GM18507 (cell line): ENCODE measurements around the gene CPOX.
"Not testable (repeated sequence)": the region's sequence is repeated elsewhere in the genome, so short reads cannot be mapped to it uniquely, and the experiment has no call there.

Experiments used
- DNase-seq: peaks from one replicate; pipeline ENCODE4 v3.0.0; 2011; ENCODE audit warnings: low read depth; ENCODE audit not compliant: insufficient read length; ENCODE audit errors: extremely low spot score
- FAIRE-seq: peaks from 2 replicates; lab custom pipeline; 2011; peaks lifted over from hg19 to GRCh38; lab: Jason Lieb, UNC

CPOX gene

DNA sequence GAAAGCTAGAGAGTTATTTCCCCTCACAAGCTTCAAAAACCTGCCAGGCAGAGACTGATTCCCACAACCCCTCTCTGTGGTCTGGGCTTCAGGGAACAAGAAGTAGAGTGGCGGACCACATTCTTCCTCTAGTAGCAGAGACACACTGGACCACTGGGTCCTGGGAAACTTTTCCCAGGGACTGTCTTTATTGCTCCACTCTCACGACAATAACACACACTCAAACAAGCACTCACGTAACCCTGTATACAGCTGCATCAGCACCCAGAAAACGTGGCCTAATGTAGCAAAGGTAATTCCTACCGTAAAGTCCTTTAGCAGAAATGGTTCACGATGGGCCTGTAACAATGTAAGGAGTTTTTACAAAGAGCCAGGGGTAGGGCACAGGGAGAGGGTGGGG is 27.6 kb downstream of the CPOX start:
- no peak for DNase-seq

DNA sequence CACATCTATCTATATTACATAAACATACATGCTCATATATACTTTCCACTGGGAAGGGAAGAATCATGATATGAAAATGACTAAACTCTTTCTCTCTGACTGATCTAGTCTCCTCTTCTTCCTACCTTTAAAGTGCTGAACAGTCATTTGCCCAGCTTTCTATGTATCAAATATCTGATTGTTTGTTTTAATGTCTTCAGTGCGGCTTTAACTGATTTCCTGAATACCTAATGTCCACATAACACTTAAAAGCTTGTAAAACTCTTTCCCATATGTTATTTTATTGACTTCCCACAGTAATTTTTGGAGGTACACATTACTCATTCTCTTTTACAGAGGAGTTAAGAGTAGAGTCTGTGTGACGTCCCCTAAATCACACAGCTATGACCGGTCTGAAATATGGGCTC is 28.2 kb downstream of the CPOX start:
- FAIRE-seq (no peak), DNase-seq (no peak)

More for the DNA sequence above, 27.6 kb downstream of the CPOX start:
- peak; percentile 80 for FAIRE-seq

DNA sequence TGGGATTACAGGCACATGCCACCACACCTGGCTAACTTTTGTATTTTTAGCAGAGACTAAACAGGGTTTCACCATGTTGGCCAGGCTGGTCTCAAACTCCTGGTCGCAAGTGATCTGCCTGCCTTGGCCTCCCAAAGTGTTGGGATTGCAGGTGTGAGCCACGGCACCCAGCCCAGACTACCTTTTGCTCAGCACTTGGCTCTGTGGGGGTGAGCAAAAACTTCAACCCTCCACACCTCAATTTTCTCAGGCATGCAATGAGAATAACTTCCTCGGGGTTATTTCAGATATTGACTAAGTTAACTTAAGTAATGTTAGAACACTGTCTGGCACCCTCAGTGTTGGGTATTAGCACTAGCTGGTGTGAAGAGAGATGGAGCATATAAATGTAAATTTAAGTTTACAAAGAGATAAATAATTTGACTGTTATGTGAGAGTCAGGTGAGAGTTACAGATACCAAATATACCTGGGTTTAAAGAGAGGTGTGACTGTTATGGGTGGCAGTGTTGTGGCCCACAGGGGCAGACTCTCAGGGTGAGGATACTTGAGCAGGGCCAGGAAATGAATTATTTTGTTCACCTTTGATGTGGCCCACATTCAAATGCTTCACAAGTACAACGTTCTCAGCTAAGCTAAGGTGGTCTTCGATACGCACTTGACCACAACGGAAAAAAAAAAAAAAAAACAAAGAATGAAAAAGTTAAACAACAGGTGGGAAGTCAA is 29.0 kb downstream of the CPOX start:
- FAIRE-seq (no peak), DNase-seq (no peak)

DNA sequence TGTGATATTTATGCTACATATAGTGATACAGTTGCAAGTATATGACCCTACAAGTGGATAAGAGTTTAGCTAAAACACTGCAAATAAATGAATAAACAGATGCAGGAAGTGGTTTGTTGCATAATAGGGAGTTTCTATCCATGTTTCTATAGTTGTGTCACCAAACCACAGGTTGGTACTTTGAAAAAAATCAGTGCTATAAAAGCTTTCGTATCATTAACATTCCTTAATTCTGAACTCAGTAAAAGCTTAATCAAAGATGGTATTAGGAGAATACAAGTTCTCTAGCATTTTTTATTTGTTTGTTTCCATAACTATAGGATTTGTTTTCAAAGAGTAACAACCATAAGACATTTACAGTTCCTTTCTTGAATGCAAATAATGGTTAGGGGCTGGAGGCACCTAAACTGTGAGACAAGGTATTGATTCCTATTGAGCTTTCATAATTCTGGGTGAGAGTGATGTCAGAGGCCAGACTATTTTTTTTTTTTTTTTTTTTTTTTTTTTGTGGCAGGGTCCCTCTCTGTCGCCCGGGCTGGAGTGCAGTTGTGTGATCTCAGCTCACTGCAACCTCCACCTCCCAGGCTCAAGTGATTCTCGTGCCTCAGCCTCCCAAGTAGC is 29.6 kb downstream of the CPOX start:
- DNase-seq (no peak), FAIRE-seq (peak; percentile 94)

DNA sequence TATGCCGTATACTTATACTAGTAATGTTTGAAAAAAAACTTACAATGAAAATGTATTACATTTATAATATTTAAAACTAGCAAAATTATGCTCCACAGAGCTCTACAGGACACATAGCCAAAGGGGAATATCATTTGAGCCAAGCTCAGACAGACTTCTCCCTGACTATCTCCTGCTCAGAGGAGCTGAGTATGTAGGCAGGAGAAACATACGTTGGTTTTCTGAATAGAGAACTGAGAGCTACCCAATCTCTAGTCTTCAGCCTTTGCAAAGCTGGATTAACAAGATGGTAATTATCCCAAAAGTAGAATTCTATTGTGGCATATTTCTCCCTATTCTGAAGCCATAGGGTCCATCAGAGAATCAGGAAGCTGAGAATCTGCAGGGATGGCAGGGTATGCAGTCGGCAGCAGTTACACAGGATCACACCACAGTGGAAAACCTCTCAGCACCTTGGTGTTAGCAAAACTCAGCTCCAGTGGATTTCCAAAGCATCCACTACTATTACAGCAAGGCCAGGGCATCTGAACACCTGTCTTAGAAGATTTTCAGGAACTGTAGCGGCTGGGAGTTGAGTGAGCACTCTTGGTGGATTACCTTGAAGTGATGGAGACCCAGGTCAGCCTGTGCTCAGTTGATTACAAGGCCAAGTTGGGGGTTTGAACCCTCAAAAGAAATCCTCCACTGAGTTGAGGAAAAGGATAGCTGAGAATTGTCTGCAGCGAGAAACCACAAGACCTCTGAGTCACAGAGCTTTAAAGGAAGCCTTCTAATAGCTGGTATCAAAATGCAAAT is 31.5 kb downstream of the CPOX start:
- DNase-seq: no peak
- peak; percentile 90 for FAIRE-seq

DNA sequence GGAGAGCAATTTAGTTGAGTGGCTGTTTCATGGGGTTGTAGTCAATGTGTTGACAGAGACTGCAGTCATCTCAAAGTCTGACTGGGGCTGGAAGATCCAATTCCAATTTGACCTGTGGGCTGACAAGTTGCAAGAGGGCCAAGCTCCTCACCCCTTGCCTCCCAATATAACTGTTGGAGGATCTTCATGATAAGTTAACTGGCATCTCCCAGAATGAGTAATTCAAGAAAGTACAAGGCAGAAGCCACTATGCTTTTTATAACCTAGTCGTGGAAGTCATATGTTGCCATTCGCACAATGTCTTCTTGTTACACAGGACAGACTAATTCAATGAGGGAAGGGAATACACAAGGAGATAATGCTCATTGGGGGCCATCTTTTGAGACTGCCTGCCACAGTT is 32.5 kb downstream of the CPOX start:
- FAIRE-seq: peak; percentile 71
- DNase-seq: no peak

DNA sequence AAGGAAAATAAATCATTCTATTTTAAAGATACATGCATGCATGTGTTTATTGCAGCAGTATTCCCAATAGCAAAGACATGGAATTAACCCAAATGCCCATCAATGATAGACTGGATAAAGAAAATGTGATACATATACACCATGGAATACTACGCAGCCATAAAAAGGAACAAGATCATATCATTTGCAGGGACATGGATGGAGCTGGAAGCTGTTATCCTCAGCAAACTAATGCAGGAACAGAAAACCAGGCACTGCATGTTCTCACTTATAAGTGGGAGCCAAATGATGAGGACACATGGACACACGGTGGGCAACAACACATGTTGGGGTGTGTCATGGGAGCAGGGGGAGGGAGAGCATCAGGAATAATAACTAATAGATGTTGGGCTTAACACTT is 33.6 kb downstream of the CPOX start:
- FAIRE-seq: peak; percentile 78
- DNase-seq: not testable (repeated sequence)

DNA sequence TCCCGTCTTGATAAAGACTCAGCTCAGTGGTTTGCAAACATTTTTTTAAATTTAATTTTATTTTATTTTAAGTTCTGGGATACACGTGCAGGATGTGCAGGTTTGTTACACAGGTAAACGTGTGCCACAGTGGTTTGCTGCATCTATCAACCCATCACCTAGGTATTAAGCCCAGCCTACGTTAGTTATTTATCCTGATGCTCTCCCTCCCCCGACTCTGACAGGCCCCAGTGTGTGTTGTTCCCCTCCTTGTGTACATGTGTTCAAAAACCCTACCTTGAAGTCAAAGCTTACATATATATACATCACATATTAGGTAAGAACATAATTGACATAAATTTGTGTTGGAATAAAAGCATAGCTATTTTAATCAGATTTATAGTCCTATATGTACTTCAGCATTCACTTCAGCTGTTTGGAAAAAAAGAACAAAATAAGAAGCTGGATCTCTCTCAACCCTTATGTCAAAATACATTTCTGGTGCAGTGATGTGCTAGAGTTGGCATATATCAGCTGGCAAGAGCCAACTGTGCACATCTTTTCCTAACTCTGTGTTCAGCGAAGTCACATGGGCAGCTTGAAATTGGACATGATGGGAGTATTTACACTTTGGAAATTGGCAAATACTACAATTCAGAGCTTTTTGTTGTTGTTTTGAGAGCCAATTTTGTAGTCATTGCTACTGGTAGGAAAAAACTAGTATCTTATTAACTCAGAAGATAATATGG is 35.1 kb downstream of the CPOX start:
- DNase-seq: no peak
- FAIRE-seq: no peak

DNA sequence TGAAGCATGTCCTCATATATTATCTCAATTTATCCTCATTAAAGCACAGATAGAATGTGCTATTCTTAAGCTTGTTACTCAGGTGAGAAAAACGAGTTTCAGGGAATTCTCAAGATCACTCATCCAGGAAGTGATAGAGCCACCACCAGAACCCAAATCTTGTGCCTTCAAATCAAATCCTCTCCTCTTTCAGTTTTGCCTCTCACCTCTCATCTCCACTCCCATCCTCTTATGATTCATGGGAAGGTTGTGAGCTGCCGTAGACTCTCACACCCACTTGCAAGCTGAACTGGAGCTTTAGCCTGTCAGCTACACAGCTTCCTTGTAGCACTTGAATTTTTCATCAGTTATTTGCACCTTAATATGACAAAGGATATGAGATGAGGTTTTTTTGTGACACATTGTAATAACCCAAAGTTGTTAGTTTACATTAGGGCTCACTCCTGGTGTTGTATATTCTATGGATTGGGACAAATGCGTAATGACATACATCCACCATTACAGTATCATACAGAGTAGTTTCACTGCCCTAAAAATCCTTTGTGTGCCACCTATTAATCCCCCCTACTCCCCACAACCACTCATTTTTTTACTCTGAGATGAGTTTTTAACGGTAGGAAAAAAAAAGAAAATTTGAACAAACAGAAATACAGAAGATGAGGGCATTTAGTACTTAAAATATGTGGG is 35.9 kb downstream of the CPOX start:
- no peak for FAIRE-seq
- DNase-seq: no peak

DNA sequence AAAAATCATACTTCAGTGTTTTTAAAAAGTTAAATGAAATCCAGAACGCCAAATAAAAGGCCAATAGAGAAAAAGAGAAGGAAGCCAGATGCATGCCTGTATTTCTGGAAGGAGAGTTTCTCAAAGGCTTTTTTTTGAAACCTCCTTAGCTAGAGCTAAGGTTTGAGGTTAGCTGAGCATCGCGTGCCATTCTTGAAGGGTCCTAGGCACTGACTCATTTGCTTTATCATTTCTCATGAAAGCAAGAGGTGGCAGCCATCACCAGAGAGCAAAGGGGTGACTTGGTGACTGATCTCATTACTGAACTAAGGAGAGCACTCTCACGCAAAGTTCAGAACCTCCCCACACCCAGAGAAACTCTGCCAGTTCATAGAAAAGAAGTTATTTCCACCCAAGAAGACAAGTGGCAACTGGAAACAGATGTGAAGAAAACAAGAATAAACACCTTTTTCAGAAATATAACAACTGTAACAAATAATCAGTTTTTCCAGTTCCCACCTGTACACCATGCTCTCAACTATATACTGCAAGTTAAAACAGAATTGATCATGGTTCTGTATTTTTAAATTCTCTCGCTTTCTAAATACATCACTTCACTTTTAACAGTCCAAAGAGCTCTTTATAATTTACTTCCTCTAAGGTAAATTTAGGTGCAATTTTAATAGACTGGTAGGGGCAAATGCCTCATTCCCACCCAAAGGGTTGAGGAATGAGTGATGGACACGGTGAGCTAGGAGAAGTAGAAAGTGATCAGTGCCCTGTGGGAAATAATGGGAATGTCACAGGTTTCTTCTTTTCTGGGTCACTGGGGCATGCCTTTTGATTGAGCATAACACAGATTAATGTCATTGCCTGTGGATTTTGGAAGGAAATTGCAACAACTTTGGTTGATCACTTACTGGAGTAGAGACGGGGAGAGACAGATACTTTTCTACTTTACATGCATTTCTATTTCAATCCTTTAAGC is 37.0 kb downstream of the CPOX start:
- FAIRE-seq: peak; percentile 99
- no peak for DNase-seq

DNA sequence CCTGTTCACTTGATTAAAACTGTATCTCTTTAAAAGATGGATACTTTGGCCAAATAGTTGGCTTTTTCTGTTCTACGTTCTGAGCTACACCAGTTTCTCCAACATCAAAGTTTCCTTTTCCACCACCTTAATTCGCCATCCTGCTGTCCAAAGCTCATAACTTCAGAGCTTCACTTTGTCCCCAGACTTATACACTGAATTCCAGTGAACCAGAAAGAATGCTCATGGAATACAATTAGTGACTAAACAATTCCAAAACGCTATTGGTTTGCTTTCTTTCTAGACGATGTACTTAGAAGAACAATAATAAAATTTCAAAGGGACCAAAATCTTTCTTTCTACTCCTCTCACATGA is 38.4 kb downstream of the CPOX start:
- DNase-seq (no peak), FAIRE-seq (no peak)

DNA sequence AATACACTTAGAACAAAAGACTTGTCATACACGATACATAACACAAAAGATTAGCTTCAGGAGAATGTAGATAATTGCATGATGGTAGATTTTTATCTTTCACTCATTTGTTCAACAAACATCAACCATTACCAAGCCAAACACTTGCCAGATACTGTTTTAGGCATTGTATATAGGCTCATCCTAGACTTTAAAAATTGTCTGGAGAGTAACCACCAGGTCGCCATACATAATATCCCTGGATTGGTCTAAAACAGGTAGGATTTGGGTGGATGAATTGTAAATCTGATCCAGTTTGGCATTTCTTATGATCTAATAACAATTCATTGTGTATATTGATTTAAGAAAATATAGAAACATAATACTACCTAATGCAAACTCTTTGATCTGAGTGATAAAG is 38.8 kb downstream of the CPOX start:
- DNase-seq (no peak), FAIRE-seq (no peak)

DNA sequence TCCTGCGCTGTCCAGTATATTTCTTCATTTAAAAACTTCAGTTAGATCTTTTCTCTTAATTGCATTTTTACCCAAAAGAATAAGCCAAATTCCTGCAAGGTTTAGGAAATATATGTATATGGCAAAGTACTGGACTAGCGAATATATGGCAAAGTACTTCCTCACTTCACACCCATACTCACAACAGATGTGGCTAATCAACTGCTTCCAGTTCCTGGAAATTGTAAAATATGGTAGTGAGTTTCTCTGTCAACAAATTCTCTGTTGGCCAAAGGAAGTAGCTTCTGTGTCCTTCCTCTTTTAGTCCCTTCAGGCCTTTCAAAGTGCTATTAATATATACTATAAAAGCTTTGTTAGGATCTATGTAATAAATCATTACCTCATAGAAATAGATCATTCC is 39.7 kb downstream of the CPOX start:
- FAIRE-seq (no peak), DNase-seq (no peak)

DNA sequence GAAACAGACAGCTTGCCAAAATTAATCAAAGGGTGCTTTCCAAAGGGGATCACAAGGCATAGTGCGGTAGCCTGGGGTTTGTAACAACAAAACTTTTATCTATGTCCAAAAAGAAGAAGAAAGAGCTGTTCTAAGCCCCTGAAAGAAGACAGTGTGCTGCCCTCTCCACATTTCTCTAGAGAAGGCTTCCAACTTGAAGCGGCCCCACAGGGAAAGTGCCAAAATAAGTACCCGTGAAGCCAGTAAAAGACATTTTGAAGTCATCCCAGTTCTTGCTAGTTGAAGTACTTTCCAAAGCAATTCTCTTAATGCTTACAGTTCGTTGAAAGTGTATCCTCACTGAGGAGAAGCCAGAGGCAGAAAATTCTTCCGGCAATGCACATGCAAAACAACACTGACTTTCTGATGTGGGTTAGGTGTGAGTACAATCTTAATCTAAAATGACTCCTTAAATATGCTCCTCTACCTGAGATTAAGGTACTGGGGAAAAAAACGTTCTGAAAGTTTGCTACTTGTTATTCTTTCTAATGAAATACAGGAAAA is 40.3 kb downstream of the CPOX start:
- FAIRE-seq (no peak), DNase-seq (no peak)

DNA sequence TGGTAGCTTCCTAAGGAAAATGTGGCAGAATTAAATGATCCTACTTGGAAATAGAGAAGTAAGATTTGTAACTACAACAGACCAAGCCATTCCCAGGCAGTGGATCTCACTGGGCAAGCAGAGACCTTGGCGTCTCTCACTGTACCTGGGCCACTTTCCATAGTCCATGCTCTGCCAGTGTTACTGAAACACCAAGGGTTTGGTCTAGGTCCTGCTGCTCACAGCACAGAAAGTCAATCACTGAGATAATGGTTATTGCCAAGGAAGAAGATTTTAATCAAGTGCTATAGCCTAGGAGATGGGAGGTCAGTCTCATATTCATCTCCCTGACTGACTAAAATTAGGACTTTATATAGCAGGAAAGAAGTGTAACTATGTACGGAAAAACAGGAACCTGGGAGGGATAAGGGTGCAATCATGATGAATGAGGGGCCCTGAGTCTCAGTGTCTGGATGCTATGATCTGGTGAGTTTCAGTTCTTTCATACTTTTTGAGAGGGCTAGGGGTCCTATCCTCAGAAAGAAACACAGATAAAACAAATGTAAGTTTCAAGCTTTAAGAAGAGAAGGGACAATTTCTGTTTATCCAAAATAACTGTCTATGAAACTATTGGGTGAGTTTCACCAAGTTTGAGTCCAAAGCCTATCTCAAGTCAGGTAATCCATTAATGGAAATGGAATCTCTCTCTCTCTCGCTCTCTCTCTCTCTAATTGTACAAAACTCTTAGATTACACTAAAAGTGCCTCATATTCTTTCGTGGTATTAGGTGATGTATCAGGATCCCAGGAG is 41.0 kb downstream of the CPOX start:
- no peak for FAIRE-seq

DNA sequence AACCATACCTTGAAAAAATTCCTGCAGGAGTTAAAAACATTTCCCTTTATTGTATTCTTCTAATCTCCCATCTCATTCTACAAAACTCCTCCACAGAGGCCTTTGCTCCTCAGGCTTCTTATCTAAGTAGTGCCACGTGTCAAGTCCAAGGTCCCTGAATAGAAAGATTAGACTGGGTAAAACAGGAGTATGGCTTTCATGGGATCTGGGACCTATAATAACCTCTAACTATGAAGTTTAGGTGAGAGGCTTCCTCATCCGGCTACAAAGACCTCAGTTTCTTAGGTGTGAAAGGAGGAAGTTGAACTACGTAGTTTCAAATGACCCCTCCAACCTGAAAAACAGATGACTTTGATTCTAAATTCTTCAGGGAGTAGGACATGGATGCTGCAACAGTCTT is 41.7 kb downstream of the CPOX start:
- no peak for DNase-seq
- peak; percentile 95 for FAIRE-seq

More for the DNA sequence above, 41.0 kb downstream of the CPOX start:
- DNase-seq: no peak

DNA sequence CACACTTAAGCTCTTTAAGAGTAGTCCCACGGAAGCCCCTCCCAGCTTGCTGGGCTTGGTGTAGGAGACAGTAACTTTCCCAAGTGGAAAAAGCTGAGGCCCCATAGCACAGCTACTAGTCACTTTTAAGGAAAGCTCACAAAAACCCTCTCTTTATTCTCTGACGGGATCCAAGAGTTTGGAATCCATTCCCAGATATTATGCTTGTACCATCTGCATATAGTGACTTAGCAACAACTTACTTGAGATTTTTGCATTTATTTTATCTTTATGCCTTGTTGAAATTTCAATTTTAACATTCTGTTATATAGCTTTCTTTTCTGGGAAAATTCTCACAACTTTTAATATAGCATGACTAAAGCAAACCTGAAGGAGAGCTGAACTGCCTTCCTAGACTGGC is 42.2 kb downstream of the CPOX start:
- DNase-seq (no peak), FAIRE-seq (no peak)
